Activated naive CD4-positive, alpha-beta T cell treated with anti-CD3 and anti-CD28 coated beads for 36 hours (primary cell): ENCODE results near the gene LMX1B. TPM values are rescaled to one million over a fixed set of nuclear protein-coding genes. Genes with fewer than 3 reads are reported as not detected.

Experiments
- CTCF ChIA-PET: fragments of 350-600 bp; sonication (Branson Sonifier 250); formaldehyde crosslinking; loops from one replicate; lab custom pipeline; 2021; ENCODE audit warnings: antibody characterized with exemption; lab: Charles Lee
- DNase-seq: peaks from one replicate; pipeline ENCODE4 v3.0.0-alpha.2; 2020
- H3K27ac Mint-ChIP-seq: one replicate; pipeline ENCODE4 v1.8.0; 2021; ENCODE audit warnings: mild to moderate bottlenecking, mixed read lengths
- H3K27me3 Mint-ChIP-seq: one replicate; pipeline ENCODE4 v1.8.0; 2021; ENCODE audit warnings: low read depth, mixed read lengths
- H3K36me3 Mint-ChIP-seq: one replicate; pipeline ENCODE4 v1.8.0; 2021; ENCODE audit warnings: low read depth, mixed read lengths
- H3K4me1 Mint-ChIP-seq: one replicate; pipeline ENCODE4 v1.8.0; 2021; ENCODE audit warnings: low read depth, mixed read lengths
- H3K4me3 Mint-ChIP-seq: one replicate; pipeline ENCODE4 v1.8.0; 2021; ENCODE audit warnings: mild to moderate bottlenecking, moderate library complexity, mixed read lengths
- H3K9me3 Mint-ChIP-seq: one replicate; pipeline ENCODE4 v1.8.0; 2021; ENCODE audit warnings: mixed read lengths
- intact Hi-C: fragments of 100-400 bp; cut with micrococcal nuclease; formaldehyde crosslinking; loops from one replicate; pipeline ENCODE4 v1.15.1; 2023
- total RNA-seq, 2 experiments: library from RNA; stranded (reverse); gene quantifications; one replicate each; pipeline ENCODE4 v1.2.3, GENCODE V29; 2021

Gene LMX1B
- total RNA-seq, 2 experiments from 2014 or later, result not detected

GRCh38 chr9:126682928-126683697 lies 69.4 kb downstream of the LMX1B start:
- Mint-ChIP-seq H3K9me3 (no peaks in the 10 kb centered on the region), H3K4me1 (peaks cover 2% of the 10 kb centered on the region), H3K4me3 (no peak overlapping the region), H3K36me3 (no peaks in the 10 kb centered on the region), H3K27ac (no peak overlapping the region), H3K27me3 (peaks cover 60% of the 10 kb centered on the region)
- no peak for DNase-seq
- CTCF ChIA-PET, result interaction anchor here (0.6 to 1.3 kb wide), 2 partner anchors 19 to 76 kb away, joined by 4 to 5 read pairs; no protein-coding TSS in a partner anchor
- intact Hi-C loops, result no loop called here

GRCh38 chr9:126683698-126684044 lies 69.9 kb downstream of the LMX1B start:
- intact Hi-C loops, result no loop called here
- H3K9me3 Mint-ChIP-seq, result no peaks in the 10 kb centered on the region
- H3K4me1 Mint-ChIP-seq, result peaks cover 2% of the 10 kb centered on the region
- no peaks in the 10 kb centered on the region for H3K36me3 Mint-ChIP-seq
- H3K27me3 Mint-ChIP-seq, result peaks cover 58% of the 10 kb centered on the region
- no peak overlapping the region for H3K4me3 Mint-ChIP-seq
- no peak for DNase-seq
- H3K27ac Mint-ChIP-seq, result no peak overlapping the region
- CTCF ChIA-PET, result no interaction called here

GRCh38 chr9:126684345-126684744 lies 70.6 kb downstream of the LMX1B start:
- no peak for DNase-seq
- CTCF ChIA-PET, result no interaction called here
- Mint-ChIP-seq H3K9me3 (no peaks in the 10 kb centered on the region), H3K27ac (no peak overlapping the region), H3K27me3 (peaks cover 58% of the 10 kb centered on the region), H3K4me1 (no peaks in the 10 kb centered on the region), H3K36me3 (no peaks in the 10 kb centered on the region), H3K4me3 (no peak overlapping the region)
- intact Hi-C loops, result no loop called here

GRCh38 chr9:126684965-126685465 lies 71.3 kb downstream of the LMX1B start:
- Mint-ChIP-seq H3K4me3 (no peak overlapping the region), H3K9me3 (no peaks in the 10 kb centered on the region), H3K27ac (no peak overlapping the region), H3K4me1 (no peaks in the 10 kb centered on the region), H3K27me3 (peaks cover 59% of the 10 kb centered on the region), H3K36me3 (no peaks in the 10 kb centered on the region)
- intact Hi-C loops, result no loop called here
- DNase-seq, result no peak
- CTCF ChIA-PET, result no interaction called here

- Mint-ChIP-seq H3K4me1 (no peaks in the 10 kb centered on the region), H3K27ac (no peak overlapping the region), H3K9me3 (no peaks in the 10 kb centered on the region), H3K36me3 (no peaks in the 10 kb centered on the region), H3K27me3 (peaks cover 47% of the 10 kb centered on the region), H3K4me3 (no peak overlapping the region)
- no peak for DNase-seq
- intact Hi-C loops, result no loop called here
- CTCF ChIA-PET, result no interaction called here
These were observed 74.3 kb downstream of the LMX1B start for GRCh38 chr9:126687930-126688461.

GRCh38 chr9:126688617-126689016 lies 74.9 kb downstream of the LMX1B start:
- Mint-ChIP-seq H3K27me3 (peaks cover 42% of the 10 kb centered on the region), H3K36me3 (no peaks in the 10 kb centered on the region)
- no peak for DNase-seq

GRCh38 chr9:126689027-126689825 lies 75.5 kb downstream of the LMX1B start:
- H3K4me3 Mint-ChIP-seq, result no peak overlapping the region
- no peaks in the 10 kb centered on the region for H3K4me1 Mint-ChIP-seq
- H3K36me3 Mint-ChIP-seq, result no peaks in the 10 kb centered on the region
- H3K9me3 Mint-ChIP-seq, result no peaks in the 10 kb centered on the region
- peaks cover 36% of the 10 kb centered on the region for H3K27me3 Mint-ChIP-seq
- intact Hi-C loops, result no loop called here
- CTCF ChIA-PET, result interaction anchor here (1.1 to 2.2 kb wide), 7 partner anchors 10 to 80 kb away, joined by 3 to 12 read pairs (median 8); no protein-coding TSS in a partner anchor
- DNase-seq, result no peak
- no peak overlapping the region for H3K27ac Mint-ChIP-seq

More at GRCh38 chr9:126688617-126689016, 74.9 kb downstream of the LMX1B start:
- CTCF ChIA-PET, result no interaction called here
- Mint-ChIP-seq H3K27ac (no peak overlapping the region), H3K4me3 (no peak overlapping the region), H3K9me3 (no peaks in the 10 kb centered on the region), H3K4me1 (no peaks in the 10 kb centered on the region)
- intact Hi-C loops, result no loop called here

- peaks cover 24% of the 10 kb centered on the region for H3K27me3 Mint-ChIP-seq
- intact Hi-C loops, result loop anchor here (1.0 kb wide), 1 partner anchor 79 kb away; no protein-coding TSS in a partner anchor
- H3K9me3 Mint-ChIP-seq, result no peaks in the 10 kb centered on the region
- CTCF ChIA-PET, result interaction anchor here (0.5 to 2.2 kb wide), 17 partner anchors 11 to 846 kb away, joined by 3 to 12 read pairs (median 3); no protein-coding TSS in a partner anchor
- no peak overlapping the region for H3K27ac Mint-ChIP-seq
- no peaks in the 10 kb centered on the region for H3K36me3 Mint-ChIP-seq
- H3K4me3 Mint-ChIP-seq, result no peak overlapping the region
- DNase-seq, result peak; percentile 63
- H3K4me1 Mint-ChIP-seq, result no peaks in the 10 kb centered on the region
These were observed 76.8 kb downstream of the LMX1B start for GRCh38 chr9:126690431-126691051.

- Mint-ChIP-seq H3K4me1 (no peaks in the 10 kb centered on the region), H3K27ac (no peak overlapping the region), H3K27me3 (peaks cover 17% of the 10 kb centered on the region), H3K9me3 (no peaks in the 10 kb centered on the region), H3K4me3 (no peak overlapping the region), H3K36me3 (no peaks in the 10 kb centered on the region)
- CTCF ChIA-PET, result no interaction called here
- intact Hi-C loops, result no loop called here
- DNase-seq, result no peak
These were observed 78.5 kb downstream of the LMX1B start for GRCh38 chr9:126692041-126692758.

GRCh38 chr9:126692759-126693427 lies 79.2 kb downstream of the LMX1B start:
- CTCF ChIA-PET, result no interaction called here
- no peaks in the 10 kb centered on the region for H3K4me1 Mint-ChIP-seq
- no peaks in the 10 kb centered on the region for H3K36me3 Mint-ChIP-seq
- H3K27ac Mint-ChIP-seq, result no peak overlapping the region
- DNase-seq, result no peak
- intact Hi-C loops, result no loop called here
- peaks cover 12% of the 10 kb centered on the region for H3K27me3 Mint-ChIP-seq
- H3K4me3 Mint-ChIP-seq, result no peak overlapping the region
- no peaks in the 10 kb centered on the region for H3K9me3 Mint-ChIP-seq

GRCh38 chr9:126693428-126693944 lies 79.8 kb downstream of the LMX1B start:
- no peak overlapping the region for H3K4me3 Mint-ChIP-seq
- intact Hi-C loops, result no loop called here
- H3K27ac Mint-ChIP-seq, result no peak overlapping the region
- H3K36me3 Mint-ChIP-seq, result no peaks in the 10 kb centered on the region
- no peaks in the 10 kb centered on the region for H3K4me1 Mint-ChIP-seq
- peaks cover 8% of the 10 kb centered on the region for H3K27me3 Mint-ChIP-seq
- CTCF ChIA-PET, result interaction anchor here (1.3 kb wide), 1 partner anchor 9 kb away, joined by 6 read pairs; no protein-coding TSS in a partner anchor
- H3K9me3 Mint-ChIP-seq, result no peaks in the 10 kb centered on the region
- no peak for DNase-seq
